HepG2 (cell line): ENCODE data around the gene CD151. TPM values are rescaled to one million over a fixed set of nuclear protein-coding genes. Genes with fewer than 3 reads are reported as not detected.

ENCODE experiments used
- BRCA1 ChIP-seq: sonication (generic); formaldehyde crosslinking; IDR thresholded peaks from 2 replicates; pipeline ENCODE4 v1.4.0; 2020; ENCODE audit warnings: missing genetic modification reagents
- CHCHD3 ChIP-seq: sonication (generic); formaldehyde crosslinking; IDR thresholded peaks from 2 replicates; pipeline ENCODE4 v1.8.0; 2022; ENCODE audit warnings: mild to moderate bottlenecking, missing genetic modification reagents, moderate library complexity
- GRHL1 ChIP-seq: sonication (generic); formaldehyde crosslinking; conservative IDR thresholded peaks from 2 replicates; pipeline ENCODE4 v1.8.0; 2022; ENCODE audit warnings: missing genetic modification reagents
- KAT7 ChIP-seq: IDR thresholded peaks from 2 replicates; pipeline ENCODE4 v1.6.1; 2018; ENCODE audit warnings: borderline replicate concordance, missing compliant biosample characterization
- KLF6 ChIP-seq: IDR thresholded peaks from 2 replicates; pipeline ENCODE4 v1.8.0; 2016; ENCODE audit warnings: missing biosample characterization, missing genetic modification reagents
- KMT2B ChIP-seq: IDR thresholded peaks from 2 replicates; pipeline ENCODE4 v1.6.1; 2016; ENCODE audit warnings: missing genetic modification reagents, missing compliant biosample characterization
- RBM22 ChIP-seq: fragments of 200-400 bp; formaldehyde crosslinking; optimal IDR thresholded peaks from 2 replicates; pipeline ENCODE3; 2017; ENCODE audit warnings: mild to moderate bottlenecking, low read length, moderate library complexity
- SP4 ChIP-seq: sonication (generic); formaldehyde crosslinking; IDR thresholded peaks from 2 replicates; pipeline ENCODE4 v1.8.1; 2023; ENCODE audit warnings: mild to moderate bottlenecking, missing genetic modification reagents
- TAF15 ChIP-seq: fragments of 200-400 bp; formaldehyde crosslinking; IDR thresholded peaks from one replicate; pipeline ENCODE4 v1.6.1; 2018; ENCODE audit warnings: mild to moderate bottlenecking, low read depth, low read length; ENCODE audit not compliant: poor library complexity, severe bottlenecking
- ZFP36L2 ChIP-seq: sonication (generic); formaldehyde crosslinking; IDR thresholded peaks from 2 replicates; pipeline ENCODE4 v1.4.0; 2020; ENCODE audit warnings: missing genetic modification reagents
- ZNF124 ChIP-seq: sonication (generic); formaldehyde crosslinking; IDR thresholded peaks from 2 replicates; pipeline ENCODE4 v1.4.0; 2020; ENCODE audit warnings: missing genetic modification reagents
- ZNF230 ChIP-seq: sonication (generic); formaldehyde crosslinking; IDR thresholded peaks from 2 replicates; pipeline ENCODE4 v1.4.0; 2020; ENCODE audit warnings: mild to moderate bottlenecking, missing genetic modification reagents
- ZNF33B ChIP-seq: sonication (generic); formaldehyde crosslinking; IDR thresholded peaks from 2 replicates; pipeline ENCODE4 v1.5.1; 2020; ENCODE audit warnings: mild to moderate bottlenecking, missing genetic modification reagents
- ZNF567 ChIP-seq: sonication (generic); formaldehyde crosslinking; IDR thresholded peaks from 2 replicates; pipeline ENCODE4 v1.8.1; 2023; ENCODE audit warnings: mild to moderate bottlenecking, missing genetic modification reagents, borderline replicate concordance
- ZNF597 ChIP-seq: sonication (generic); formaldehyde crosslinking; IDR thresholded peaks from 2 replicates; pipeline ENCODE4 v1.5.0; 2020; ENCODE audit warnings: missing genetic modification reagents
- ZNF646 ChIP-seq: sonication (generic); formaldehyde crosslinking; IDR thresholded peaks from 2 replicates; pipeline ENCODE4 v1.9.0; 2021; ENCODE audit warnings: mild to moderate bottlenecking, missing genetic modification reagents
- polyA plus RNA-seq, 8 experiments: library from polyadenylated mRNA; depleted of rRNA in 3 of 8; stranded (reverse) in 7 of 8; unstranded in 1 of 8; fragments of >200 nt; fragmentation: Illumina TruSeq in 4 of 8; extraction: Trizol in 4 of 8; gene quantifications; 2 replicates each; pipeline versions ENCODE4 v1.2.1 to v1.2.3, GENCODE V29; 2011 to 2016; ENCODE audit warnings: low read depth in 4 of 8, missing spikeins in 1 of 8, mixed read lengths in 1 of 8; ENCODE audit not compliant: insufficient read depth in 1 of 8
- total RNA-seq, 5 experiments: library from RNA; depleted of rRNA; stranded (reverse); fragments of >200 nt; fragmentation: Illumina TruSeq; extraction: Trizol; gene quantifications; 2 replicates each; pipeline ENCODE4 v1.2.3, GENCODE V29; 2016; ENCODE audit warnings: low read depth in 1 of 5
- TF ChIP-seq, protein P1 (sequence below): IDR thresholded peaks from 2 replicates; pipeline ENCODE4 v1.6.1; 2012; ENCODE audit warnings: low read depth, low read length, improper control_type of control experiment

The CD151 gene
- total and polyA plus RNA-seq, 2 of the 13 experiments (the other 11 are each of a cell fraction or from before 2014, with no cell fraction given) = 125 to 197 TPM

DNA sequence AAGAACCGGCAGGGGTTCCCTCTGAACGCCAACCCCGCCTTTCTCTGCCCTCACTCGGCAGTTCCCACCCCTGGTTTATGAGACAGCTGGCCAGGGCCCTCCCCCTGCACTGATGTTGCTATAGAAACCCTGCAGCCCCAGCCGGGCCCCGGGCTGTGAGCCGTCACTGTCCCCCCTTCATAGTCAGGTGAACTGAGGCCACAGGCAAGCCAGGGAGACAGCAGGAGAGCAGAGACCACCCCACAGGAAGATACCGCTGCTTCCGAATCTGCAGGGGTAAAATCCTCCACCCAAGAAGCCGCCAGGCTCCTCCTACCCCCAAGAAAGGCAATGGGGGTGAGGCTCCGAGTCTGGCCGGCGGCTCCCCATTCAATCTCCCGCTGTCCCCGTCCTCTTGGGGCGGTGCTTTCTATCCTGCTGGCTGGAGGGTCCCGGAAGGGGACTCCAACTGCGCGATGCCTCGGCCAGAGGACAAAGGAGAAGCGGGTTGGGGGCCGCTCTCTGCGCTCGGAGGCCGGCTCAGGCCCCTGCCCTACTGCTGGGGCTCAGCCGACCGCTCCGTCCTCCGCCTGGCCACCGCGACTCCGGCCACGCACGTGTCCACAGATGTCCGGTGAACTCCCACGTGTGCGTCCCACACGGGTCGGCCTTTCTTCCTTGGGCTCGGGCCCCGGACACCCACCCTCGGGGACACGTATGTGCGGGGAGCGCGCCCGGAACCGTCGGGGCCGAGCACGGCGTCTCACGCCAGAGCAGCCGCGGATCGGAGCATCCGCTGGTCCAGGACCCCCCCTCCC lies 35.3 kb upstream of the CD151 start (continued):
- TF ChIP-seq, protein P1, sequence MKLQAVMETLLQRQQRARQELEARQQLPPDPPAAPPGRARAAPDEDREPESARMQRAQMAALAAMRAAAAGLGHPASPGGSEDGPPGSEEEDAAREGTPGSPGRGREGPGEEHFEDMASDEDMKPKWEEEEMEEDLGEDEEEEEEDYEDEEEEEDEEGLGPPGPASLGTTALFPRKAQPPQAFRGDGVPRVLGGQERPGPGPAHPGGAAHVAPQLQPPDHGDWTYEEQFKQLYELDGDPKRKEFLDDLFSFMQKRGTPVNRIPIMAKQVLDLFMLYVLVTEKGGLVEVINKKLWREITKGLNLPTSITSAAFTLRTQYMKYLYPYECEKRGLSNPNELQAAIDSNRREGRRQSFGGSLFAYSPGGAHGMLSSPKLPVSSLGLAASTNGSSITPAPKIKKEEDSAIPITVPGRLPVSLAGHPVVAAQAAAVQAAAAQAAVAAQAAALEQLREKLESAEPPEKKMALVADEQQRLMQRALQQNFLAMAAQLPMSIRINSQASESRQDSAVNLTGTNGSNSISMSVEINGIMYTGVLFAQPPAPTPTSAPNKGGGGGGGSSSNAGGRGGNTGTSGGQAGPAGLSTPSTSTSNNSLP = no peak
- TF ChIP-seq TAF15 (no peak), ZNF33B (CRISPR knock-in tag) (no peak; the same call in 1 of the 2 replicates), CHCHD3 (CRISPR knock-in tag) (0 out of 2 replicates have a peak, but pooled peaks have one; percentile 10), ZFP36L2 (CRISPR knock-in tag) (no peak), ZNF567 (CRISPR knock-in tag) (no peak), ZNF646 (CRISPR knock-in tag) (no peak), SP4 (CRISPR knock-in tag) (no peak; the same call in 1 of the 2 replicates), KMT2B (no peak), ZNF597 (CRISPR knock-in tag) (no peak), ZNF124 (CRISPR knock-in tag) (no peak), BRCA1 (no peak), GRHL1 (CRISPR knock-in tag) (no peak), RBM22 (no peak), KAT7 (no peak), ZNF230 (no peak), KLF6 (no peak)
